ENCODE results near the gene CFAP68. TPM values are rescaled to one million over a fixed set of nuclear protein-coding genes. Genes with fewer than 3 reads are reported as not detected.

The CFAP68 gene
- total and polyA plus RNA-seq, 2 experiments from 2014 or later: 9.9 to 52.8 TPM

DNA sequence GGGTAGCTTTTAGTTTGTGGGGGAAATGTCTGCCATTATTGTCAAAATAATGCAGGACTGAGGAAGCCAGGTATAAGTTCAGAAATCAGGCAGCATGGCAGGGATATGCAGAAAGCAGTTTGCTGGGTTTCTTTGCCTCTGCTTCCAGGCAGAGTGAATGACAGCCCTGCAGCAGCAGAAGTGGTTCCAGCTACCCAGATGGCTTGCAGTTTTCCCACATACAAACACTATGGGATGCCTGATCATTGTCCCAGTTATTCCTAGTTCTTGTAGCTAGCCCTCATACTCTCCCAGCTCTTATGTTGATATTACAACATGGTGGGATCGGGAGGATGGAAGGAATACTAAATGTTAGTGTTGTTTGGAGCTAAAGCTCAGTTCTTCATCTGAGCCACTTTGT lies 55.0 kb downstream of the CFAP68 start:
- no peaks in the 10 kb centered on the region for H3K9me2 ChIP-seq (ENCODE audit: insufficient read depth)
- Mint-ChIP-seq H3K27ac (no peak overlapping the region), H3K36me3 (ENCODE audit: low read depth) (no peaks in the 10 kb centered on the region; the same call in 2 of the 3 replicates), H3K4me3 (no peak overlapping the region), H3K27me3 (ENCODE audit: insufficient read depth, low read depth, poor library complexity) (peaks cover 8% of the 10 kb centered on the region), H3K4me1 (peaks cover 41% of the 10 kb centered on the region), H3K9me3 (no peaks in the 10 kb centered on the region; the same call in 2 of the 3 replicates)
- no peak overlapping the region for H3K4me2 ChIP-seq
- no peak overlapping the region for H2AFZ ChIP-seq
- no peaks in the 10 kb centered on the region for H3K27me3 ChIP-seq (ENCODE audit: insufficient read depth)
- H3K36me3 ChIP-seq (ENCODE audit: insufficient read depth): no peaks in the 10 kb centered on the region
- 0 out of 2 replicates have a peak, but pooled peaks cover 3% of the 10 kb centered on the region for H3K79me2 ChIP-seq (replicated peaks; ENCODE audit: insufficient read depth)
- H4K20me1 ChIP-seq (replicated peaks; ENCODE audit: insufficient read depth): no peaks in the 10 kb centered on the region
- H3F3A ChIP-seq (replicated peaks; ENCODE audit: low read depth): peaks cover 14% of the 10 kb centered on the region; the same call in 1 of the 2 replicates
- H3K27ac ChIP-seq (ENCODE audit: low read depth): no peak overlapping the region
- H3K4me1 ChIP-seq (ENCODE audit: insufficient read depth): peaks cover 35% of the 10 kb centered on the region
- H3K4me3 ChIP-seq: no peak overlapping the region
- DNase-seq (ENCODE audit: low spot score): no peak
- ATAC-seq: no peak
- TF ChIP-seq STAT1 (IDR thresholded peaks at IDR 0.05; ENCODE audit: unreplicated experiment): no peak
- TF ChIP-seq, protein P1, sequence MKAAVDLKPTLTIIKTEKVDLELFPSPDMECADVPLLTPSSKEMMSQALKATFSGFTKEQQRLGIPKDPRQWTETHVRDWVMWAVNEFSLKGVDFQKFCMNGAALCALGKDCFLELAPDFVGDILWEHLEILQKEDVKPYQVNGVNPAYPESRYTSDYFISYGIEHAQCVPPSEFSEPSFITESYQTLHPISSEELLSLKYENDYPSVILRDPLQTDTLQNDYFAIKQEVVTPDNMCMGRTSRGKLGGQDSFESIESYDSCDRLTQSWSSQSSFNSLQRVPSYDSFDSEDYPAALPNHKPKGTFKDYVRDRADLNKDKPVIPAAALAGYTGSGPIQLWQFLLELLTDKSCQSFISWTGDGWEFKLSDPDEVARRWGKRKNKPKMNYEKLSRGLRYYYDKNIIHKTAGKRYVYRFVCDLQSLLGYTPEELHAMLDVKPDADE (IDR thresholded peaks at IDR 0.05): no peak
- TF ChIP-seq, protein P2, sequence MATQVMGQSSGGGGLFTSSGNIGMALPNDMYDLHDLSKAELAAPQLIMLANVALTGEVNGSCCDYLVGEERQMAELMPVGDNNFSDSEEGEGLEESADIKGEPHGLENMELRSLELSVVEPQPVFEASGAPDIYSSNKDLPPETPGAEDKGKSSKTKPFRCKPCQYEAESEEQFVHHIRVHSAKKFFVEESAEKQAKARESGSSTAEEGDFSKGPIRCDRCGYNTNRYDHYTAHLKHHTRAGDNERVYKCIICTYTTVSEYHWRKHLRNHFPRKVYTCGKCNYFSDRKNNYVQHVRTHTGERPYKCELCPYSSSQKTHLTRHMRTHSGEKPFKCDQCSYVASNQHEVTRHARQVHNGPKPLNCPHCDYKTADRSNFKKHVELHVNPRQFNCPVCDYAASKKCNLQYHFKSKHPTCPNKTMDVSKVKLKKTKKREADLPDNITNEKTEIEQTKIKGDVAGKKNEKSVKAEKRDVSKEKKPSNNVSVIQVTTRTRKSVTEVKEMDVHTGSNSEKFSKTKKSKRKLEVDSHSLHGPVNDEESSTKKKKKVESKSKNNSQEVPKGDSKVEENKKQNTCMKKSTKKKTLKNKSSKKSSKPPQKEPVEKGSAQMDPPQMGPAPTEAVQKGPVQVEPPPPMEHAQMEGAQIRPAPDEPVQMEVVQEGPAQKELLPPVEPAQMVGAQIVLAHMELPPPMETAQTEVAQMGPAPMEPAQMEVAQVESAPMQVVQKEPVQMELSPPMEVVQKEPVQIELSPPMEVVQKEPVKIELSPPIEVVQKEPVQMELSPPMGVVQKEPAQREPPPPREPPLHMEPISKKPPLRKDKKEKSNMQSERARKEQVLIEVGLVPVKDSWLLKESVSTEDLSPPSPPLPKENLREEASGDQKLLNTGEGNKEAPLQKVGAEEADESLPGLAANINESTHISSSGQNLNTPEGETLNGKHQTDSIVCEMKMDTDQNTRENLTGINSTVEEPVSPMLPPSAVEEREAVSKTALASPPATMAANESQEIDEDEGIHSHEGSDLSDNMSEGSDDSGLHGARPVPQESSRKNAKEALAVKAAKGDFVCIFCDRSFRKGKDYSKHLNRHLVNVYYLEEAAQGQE (IDR thresholded peaks at IDR 0.05; ENCODE audit: unreplicated experiment): no peak
- TF ChIP-seq EZH2 (IDR thresholded peaks at IDR 0.05; ENCODE audit: low read depth, unreplicated experiment): no peak
- TF ChIP-seq POLR2AphosphoS5 (IDR thresholded peaks at IDR 0.05; ENCODE audit: low read depth): no peak
- no peak for TF ChIP-seq CREB1 (CRISPR knock-in tag; IDR thresholded peaks at IDR 0.05; ENCODE audit: low read depth)
- no peak for TF ChIP-seq EZH2phosphoT487 (IDR thresholded peaks at IDR 0.05; ENCODE audit: unreplicated experiment)
- no peak for TF ChIP-seq NANOG (IDR thresholded peaks at IDR 0.05; ENCODE audit: borderline replicate concordance)

Small RNA genes within 50 kb of the gene (small RNA-seq; reads per million reads assigned to genes)
- gene C11orf52 (ENCODE audit: low replicate concordance) (not detected), gene GNG5P3 (ENCODE audit: low replicate concordance) (not detected), gene RNA5SP351 (ENCODE audit: low replicate concordance) (not detected), gene RPL37AP8 (ENCODE audit: low replicate concordance) (0.32 reads per million, percentile 16 among the genes with 10 or more reads in this experiment)

Other genes starting within 250 kb of the CFAP68 start
- 75.3 and 82.0 TPM in 2 replicates for gene PPP2R1B, start 113.2 kb upstream of the CFAP68 start, total RNA-seq (2014; rRNA removed; shearing (Covaris generic))
- 15.9 and 18.5 TPM in 2 replicates for gene PPP2R1B, start 113.2 kb upstream of the CFAP68 start, polyA plus RNA-seq (2016; fragmentation: Nextera tagmentation; extraction: Ambion mirVana)
- 20.2 and 31.1 TPM in 2 replicates for gene ALG9, start 8.0 kb upstream of the CFAP68 start, total RNA-seq (2014; rRNA removed; shearing (Covaris generic))
- gene ALG9, start 8.0 kb upstream of the CFAP68 start, polyA plus RNA-seq (2016; fragmentation: Nextera tagmentation; extraction: Ambion mirVana): 24.8 and 25.4 TPM in 2 replicates
- 2.4 and 3.0 TPM in 2 replicates for gene FDXACB1, start 376 bp upstream of the CFAP68 start, total RNA-seq (2014; rRNA removed; shearing (Covaris generic))
- 1.6 TPM in 2 replicates for gene FDXACB1, start 376 bp upstream of the CFAP68 start, polyA plus RNA-seq (2016; fragmentation: Nextera tagmentation; extraction: Ambion mirVana)
- 6.1 and 6.8 TPM in 2 replicates for gene CRYAB, start 32.2 kb downstream of the CFAP68 start, total RNA-seq (2014; rRNA removed; shearing (Covaris generic))
- gene CRYAB, start 32.2 kb downstream of the CFAP68 start, polyA plus RNA-seq (2016; fragmentation: Nextera tagmentation; extraction: Ambion mirVana): 8.4 and 9.6 TPM in 2 replicates
- 1.0 and 3.5 TPM in 2 replicates for gene HSPB2, start 33.2 kb downstream of the CFAP68 start, total RNA-seq (2014; rRNA removed; shearing (Covaris generic))
- 2.2 and 2.6 TPM in 2 replicates for gene HSPB2, start 33.2 kb downstream of the CFAP68 start, polyA plus RNA-seq (2016; fragmentation: Nextera tagmentation; extraction: Ambion mirVana)
- 1.0 TPM in 1 of 2 replicates, not detected in the other for gene C11orf52, start 39.4 kb downstream of the CFAP68 start, total RNA-seq (2014; rRNA removed; shearing (Covaris generic))
- gene C11orf52, start 39.4 kb downstream of the CFAP68 start, polyA plus RNA-seq (2016; fragmentation: Nextera tagmentation; extraction: Ambion mirVana): 4.1 and 4.7 TPM in 2 replicates
- gene DIXDC1, start 57.8 kb downstream of the CFAP68 start, total RNA-seq (2014; rRNA removed; shearing (Covaris generic)): 17.2 and 18.1 TPM in 2 replicates
- gene DIXDC1, start 57.8 kb downstream of the CFAP68 start, polyA plus RNA-seq (2016; fragmentation: Nextera tagmentation; extraction: Ambion mirVana): 9.4 and 9.6 TPM in 2 replicates
- 58.4 and 66.5 TPM in 2 replicates for gene DLAT, start 145.9 kb downstream of the CFAP68 start, total RNA-seq (2014; rRNA removed; shearing (Covaris generic))
- 25.2 and 31.8 TPM in 2 replicates for gene DLAT, start 145.9 kb downstream of the CFAP68 start, polyA plus RNA-seq (2016; fragmentation: Nextera tagmentation; extraction: Ambion mirVana)
- gene PIH1D2, start 194.5 kb downstream of the CFAP68 start, total RNA-seq (2014; rRNA removed; shearing (Covaris generic)): 0.16 and 0.80 TPM in 2 replicates
- 0.89 and 1.4 TPM in 2 replicates for gene PIH1D2, start 194.5 kb downstream of the CFAP68 start, polyA plus RNA-seq (2016; fragmentation: Nextera tagmentation; extraction: Ambion mirVana)
- gene NKAPD1, start 194.8 kb downstream of the CFAP68 start, total RNA-seq (2014; rRNA removed; shearing (Covaris generic)): 14.6 and 18.5 TPM in 2 replicates
- 36.3 and 40.6 TPM in 2 replicates for gene NKAPD1, start 194.8 kb downstream of the CFAP68 start, polyA plus RNA-seq (2016; fragmentation: Nextera tagmentation; extraction: Ambion mirVana)
- 52.4 and 53.9 TPM in 2 replicates for gene TIMM8B, start 207.2 kb downstream of the CFAP68 start, total RNA-seq (2014; rRNA removed; shearing (Covaris generic))
- 251 and 281 TPM in 2 replicates for gene TIMM8B, start 207.2 kb downstream of the CFAP68 start, polyA plus RNA-seq (2016; fragmentation: Nextera tagmentation; extraction: Ambion mirVana)
- gene SDHD, start 207.3 kb downstream of the CFAP68 start, total RNA-seq (2014; rRNA removed; shearing (Covaris generic)): 127 and 157 TPM in 2 replicates
- 149 and 163 TPM in 2 replicates for gene SDHD, start 207.3 kb downstream of the CFAP68 start, polyA plus RNA-seq (2016; fragmentation: Nextera tagmentation; extraction: Ambion mirVana)

All from GM23338 (cell line).